GM18951 (cell line): ENCODE measurements around the gene CIC.

ENCODE experiments used
- POLR2A ChIP-seq: IDR thresholded peaks from 4 replicates; pipeline ENCODE4 v1.6.1; 2011; ENCODE audit warnings: mild to moderate bottlenecking; ENCODE audit not compliant: insufficient read length, insufficient read depth; ENCODE audit errors: extremely low read depth
- in situ Hi-C: fragments of 300-500 bp; cut with MboI; formaldehyde crosslinking; loops from one replicate; pipeline ENCODE4 v1.12.0; 2022; ENCODE audit warnings: low sequenced_read_pairs, mixed read lengths, inconsistent platforms; ENCODE audit not compliant: unreplicated experiment

CIC gene

DNA sequence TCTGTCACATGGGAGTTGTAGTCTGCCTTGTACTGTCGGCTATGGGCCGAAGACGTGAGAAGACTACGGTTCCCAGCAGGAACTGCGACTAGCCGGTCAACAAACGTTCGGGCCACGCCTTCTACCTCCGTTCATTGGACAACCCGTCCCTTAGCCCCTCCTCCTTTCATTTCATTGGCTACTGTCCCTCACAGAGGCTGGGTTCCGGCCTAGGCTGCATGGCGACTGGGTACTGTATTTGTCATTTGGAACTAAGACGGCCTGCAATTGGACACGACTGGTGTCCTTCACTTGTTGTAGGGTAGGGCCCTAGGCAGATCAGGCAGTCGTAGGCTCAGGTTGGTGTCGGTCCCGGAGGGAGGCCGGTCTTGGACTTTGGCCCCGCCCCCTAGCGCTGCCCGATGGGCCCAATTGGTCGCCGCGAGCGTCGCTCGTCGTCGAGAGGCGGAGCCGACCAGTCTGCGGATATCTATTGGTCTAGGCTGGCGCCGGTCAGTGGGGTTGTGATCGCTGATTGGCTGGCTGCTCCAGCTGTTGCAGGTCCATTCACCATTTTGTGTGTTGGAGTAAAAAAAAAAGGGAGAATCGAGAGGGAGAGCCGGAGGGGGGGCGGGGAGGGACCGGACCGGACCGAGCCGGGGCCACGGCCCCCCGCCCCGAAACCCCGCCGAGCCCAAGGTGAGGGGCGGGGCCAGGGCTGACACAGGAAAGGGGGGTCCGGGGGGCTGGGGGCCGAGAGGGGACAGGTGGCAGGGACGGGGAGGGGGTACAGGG, at the start of gene CIC:
TSS of gene CIC (plus strand) at position 549 of the 774 bp plus-strand sequence. CDS start 2,532 bp downstream, outside the sequence.
- no peak for TF ChIP-seq POLR2A
- in situ Hi-C loops = no loop called here

DNA sequence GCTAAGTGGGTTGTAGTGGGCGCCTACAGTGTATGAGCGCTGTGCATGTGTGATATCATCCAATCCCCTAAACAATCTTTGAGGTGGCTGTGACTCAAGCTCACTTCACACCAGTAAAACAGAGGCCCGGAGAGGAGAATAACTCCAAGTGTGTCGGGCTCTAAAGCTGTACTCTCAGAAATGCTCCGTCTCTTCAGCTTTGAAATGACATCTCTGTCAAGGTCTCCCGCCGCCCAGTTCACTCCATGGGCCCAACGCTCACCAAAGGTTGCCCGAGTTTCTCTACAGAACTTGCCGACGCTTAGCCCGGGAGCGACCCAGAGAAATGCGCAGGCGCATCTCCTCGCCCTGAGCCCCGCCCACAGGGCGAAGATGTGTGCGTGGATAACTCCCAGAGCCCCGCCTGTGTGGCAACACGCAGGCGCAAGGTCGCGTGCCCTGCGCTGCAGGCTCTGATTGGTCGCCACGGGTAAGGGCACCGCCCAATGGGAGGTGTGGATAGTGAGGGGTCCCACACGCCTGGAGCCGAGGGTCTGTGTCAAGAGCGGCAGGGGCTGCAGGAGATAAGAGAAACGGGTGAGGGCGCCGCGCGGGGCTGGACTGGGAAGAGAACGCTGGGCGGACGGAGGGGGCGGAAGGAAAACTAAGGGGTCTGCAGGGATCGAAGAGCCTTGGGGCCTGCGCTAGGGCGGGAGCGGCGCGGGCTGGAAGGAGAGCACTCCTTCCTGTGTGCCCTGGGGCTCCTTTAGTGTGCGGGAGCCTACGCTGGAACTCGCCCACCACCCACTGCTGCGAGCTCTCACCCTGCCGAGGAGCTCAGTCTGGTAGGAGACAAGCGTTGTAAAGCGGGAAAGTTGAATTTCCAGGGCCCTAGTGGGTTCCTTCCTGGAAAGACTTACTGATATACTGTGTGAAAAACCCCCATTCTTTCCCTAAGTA, 49.0 kb upstream of the CIC start, which contains the start of gene ZNF526:
TSS of gene ZNF526 (plus strand) at position 501 of the 939 bp plus-strand sequence. CDS start 4,092 bp downstream, outside the sequence.
- in situ Hi-C loops = no loop called here

DNA sequence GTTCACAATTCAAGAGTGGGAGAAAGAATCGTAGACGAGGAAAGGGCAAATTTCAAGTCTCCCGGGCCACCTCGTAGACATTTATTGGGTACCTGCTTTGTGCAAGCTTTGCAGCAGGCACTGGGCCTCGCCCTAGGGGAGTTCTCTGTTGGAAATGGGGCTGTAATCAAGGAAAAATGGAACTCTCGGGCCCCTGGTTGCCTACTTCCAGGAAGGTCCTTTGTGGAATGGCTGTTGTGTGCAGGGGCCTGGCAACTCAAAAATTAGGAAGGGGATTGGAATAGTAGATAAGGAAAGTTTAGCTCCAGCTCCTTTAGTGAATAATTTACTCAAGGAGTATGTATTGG, 48.3 kb upstream of the CIC start:
- in situ Hi-C loops = no loop called here
- no peak for TF ChIP-seq POLR2A

More for the DNA sequence above, 49.0 kb upstream of the CIC start, which contains the start of gene ZNF526:
- TF ChIP-seq POLR2A = peak; percentile 87

DNA sequence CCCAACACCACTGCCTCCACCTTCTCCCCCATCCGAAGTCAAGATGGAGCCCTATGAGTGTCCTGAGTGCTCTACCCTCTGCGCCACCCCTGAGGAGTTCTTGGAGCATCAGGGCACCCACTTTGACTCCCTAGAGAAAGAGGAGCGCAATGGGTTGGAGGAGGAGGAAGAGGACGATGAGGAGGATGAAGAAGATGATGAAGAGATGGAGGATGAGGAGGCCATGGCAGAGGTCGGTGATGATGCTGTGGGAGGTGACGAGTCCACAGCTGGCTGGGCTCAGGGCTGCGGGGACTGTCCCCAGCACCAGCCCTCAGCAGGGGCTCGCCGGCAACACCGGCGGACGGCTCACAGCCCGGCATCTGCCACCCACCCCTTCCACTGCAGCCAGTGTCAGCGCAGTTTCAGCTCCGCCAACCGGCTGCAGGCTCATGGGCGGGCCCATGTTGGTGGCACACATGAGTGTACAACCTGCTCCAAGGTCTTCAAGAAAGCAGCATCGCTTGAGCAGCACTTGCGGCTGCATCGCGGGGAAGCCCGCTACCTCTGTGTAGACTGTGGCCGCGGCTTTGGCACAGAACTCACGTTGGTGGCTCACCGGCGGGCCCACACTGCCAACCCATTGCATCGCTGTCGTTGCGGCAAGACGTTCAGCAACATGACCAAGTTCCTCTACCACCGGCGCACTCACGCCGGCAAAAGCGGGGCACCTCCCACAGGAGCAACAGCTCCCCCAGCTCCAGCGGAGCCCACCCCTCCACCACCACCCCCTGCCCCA, 43.9 kb upstream of the CIC start:
- no peak for TF ChIP-seq POLR2A
- in situ Hi-C loops = no loop called here

DNA sequence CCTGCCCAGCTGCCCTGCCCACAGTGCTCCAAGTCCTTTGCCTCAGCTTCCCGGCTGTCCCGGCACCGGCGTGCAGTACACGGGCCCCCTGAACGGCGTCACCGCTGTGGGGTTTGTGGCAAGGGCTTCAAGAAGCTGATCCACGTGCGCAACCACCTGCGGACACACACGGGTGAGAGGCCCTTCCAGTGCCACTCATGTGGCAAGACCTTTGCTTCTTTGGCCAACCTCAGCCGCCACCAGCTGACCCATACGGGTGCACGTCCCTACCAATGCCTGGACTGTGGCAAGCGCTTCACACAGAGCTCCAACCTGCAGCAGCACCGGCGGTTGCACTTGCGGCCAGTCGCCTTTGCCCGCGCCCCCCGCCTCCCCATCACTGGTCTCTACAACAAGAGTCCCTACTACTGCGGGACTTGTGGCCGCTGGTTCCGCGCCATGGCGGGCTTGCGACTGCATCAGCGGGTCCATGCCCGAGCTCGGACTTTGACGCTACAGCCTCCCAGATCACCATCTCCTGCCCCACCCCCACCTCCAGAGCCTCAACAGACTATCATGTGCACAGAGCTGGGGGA, 43.2 kb upstream of the CIC start:
- in situ Hi-C loops = no loop called here
- TF ChIP-seq POLR2A = no peak

DNA sequence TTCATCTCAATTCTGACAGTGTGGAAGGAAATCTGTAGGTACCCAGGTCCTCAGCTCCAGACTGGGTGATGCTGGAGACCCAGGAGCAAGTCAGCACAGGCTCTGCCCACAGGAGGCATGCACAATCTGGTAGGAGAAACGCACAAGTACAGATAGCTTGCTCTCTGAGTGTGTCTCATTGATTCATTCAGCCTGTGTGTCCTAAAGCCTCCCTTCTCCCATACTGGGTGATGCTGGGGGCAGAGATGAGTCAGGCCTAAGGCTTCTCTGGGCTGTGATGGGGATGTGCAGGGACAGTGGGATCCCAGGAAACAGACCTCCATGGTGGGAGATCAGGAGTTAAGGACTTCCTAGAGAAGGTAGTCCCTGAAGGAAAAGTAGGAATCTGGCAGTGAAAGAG, 42.2 kb upstream of the CIC start:
- TF ChIP-seq POLR2A = no peak
- in situ Hi-C loops = no loop called here

DNA sequence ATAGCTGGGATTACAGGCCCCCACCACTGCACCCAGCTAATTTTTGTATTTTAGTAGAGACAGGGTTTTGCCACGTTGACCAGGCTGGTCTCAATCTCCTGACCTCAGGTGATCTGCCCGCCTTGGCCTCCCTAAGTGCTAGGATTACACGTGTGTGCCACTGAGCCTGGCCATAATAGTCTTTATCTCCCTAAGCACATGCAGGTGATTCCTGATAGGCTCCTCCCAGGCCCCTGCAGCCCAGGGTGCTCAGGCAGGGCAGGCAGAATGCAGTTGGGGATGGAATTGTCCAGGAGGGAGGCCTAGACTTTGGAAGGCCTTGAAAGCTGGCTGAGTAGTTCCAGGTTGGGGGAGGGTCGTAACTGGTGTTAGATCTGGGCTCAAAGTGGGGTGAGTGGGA, 40.4 kb upstream of the CIC start:
- in situ Hi-C loops = no loop called here
- TF ChIP-seq POLR2A = no peak

DNA sequence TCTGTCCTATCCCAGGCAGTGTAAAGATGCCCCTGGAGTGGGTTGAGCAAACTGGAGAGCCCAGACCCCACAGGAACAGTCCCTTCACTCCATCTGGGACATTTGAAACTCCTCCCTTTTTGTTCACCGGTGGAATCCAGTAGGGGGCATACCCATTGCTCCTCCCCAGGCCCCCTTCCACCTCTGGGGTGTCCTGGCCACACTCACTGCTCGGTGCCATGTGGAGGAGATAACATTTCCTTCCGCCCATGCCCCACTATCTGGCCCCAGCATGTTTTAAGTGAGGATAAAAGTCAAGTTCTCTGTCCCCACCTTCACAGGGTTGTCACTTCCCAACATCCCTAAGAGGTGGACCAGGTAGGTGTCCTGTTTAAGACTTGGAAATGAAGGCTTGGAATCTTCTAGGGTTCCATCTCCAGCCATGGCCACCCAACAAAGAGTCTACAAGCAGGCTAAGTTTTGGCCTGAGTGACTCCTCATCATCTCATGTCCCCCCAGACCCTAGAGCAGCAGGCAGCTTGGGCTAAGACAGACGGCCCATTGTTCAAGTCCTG, 39.7 kb upstream of the CIC start:
- TF ChIP-seq POLR2A = no peak
- in situ Hi-C loops = no loop called here

DNA sequence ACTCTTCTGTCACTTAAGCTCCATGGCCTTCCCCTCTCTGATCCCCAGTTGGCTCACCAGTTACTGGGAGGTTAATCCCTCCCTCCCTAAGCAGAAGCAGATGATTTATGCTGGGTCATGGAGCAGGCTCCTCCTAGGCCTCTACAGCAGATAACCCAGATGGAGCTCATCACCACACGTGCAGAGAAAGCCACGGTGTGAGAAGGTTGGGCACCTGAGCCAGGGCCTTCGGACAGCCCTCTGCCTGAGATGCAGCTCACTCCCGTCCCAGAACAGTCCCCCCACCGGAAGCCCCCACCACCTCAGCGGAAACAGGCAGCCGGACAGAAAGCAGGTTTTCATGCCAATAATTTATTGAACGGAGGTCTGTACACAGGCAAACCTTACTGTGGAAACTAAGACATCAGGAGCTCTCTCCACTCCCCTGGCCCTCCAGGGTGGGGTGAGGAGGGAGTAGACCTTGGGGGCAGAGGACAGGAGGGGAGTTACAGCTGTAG, 39.1 kb upstream of the CIC start:
- TF ChIP-seq POLR2A = no peak
- in situ Hi-C loops = no loop called here

DNA sequence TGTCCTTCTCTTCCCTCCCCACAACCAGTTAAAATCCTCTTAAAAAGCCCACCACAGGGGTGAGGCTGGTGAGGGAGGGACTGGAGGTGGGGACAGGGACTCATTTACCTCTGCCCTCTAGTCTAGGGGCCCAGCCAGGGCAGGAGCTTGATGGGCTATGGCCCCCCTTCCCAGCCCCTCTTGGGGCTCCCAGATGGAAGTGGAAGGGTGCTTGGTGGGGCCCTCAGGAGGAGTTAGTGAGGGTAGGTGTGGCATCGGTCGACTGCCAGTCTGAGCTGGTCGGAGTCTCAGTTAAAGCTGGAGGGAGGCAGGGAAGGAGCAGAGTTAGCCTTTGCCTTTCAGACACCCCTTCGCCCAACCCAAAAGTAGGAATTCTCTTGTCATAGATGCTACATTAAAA, 38.5 kb upstream of the CIC start:
- in situ Hi-C loops = no loop called here
- TF ChIP-seq POLR2A = no peak

DNA sequence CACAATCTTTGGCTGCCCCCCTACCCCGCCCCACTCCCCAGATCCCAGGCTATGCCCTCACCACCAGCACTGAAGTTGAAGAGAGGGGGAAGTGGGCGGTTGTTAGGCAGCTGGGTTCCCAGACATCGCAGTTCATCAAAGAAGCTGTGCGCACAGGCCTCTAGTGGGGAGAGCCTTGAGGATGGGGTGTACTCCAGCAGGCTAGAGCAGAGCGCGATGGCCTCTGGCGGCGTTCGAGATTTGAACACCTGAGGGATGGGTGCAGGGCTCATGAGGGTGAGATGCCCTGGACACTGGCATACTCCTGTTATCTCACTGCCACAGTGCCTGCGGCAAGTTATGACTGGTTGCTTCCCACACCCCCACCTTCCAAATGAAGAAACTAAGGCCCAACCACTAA, 36.6 kb upstream of the CIC start:
- TF ChIP-seq POLR2A = no peak
- in situ Hi-C loops = no loop called here

DNA sequence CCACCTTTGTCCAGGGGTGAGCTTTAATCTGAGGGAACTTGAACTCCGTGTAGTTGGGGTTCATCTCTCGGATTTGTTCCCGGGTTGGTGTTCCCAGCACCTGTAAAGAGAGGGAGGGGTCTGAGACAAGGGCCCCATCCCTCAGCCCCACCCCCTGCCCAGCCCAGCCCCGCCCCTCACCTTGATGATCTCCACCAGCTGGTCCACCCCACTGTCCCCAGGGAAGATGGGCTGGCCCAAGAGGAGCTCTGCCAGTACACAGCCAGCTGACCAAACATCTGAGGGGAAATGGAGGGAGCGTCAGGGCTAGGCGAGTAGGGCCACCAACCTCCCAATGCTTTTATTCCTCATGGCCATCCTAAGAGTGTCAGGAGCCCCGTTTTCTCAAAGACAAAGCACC, 35.9 kb upstream of the CIC start:
- no peak for TF ChIP-seq POLR2A
- in situ Hi-C loops = no loop called here
